NCI-H128 (cell line): ENCODE results near the gene IVL.

ENCODE experiments used
- DNase-seq: peaks from one replicate; lab custom pipeline; 2025; ENCODE audit not compliant: unreplicated experiment; lab: John Stamatoyannopoulos, UW

The IVL gene

DNA sequence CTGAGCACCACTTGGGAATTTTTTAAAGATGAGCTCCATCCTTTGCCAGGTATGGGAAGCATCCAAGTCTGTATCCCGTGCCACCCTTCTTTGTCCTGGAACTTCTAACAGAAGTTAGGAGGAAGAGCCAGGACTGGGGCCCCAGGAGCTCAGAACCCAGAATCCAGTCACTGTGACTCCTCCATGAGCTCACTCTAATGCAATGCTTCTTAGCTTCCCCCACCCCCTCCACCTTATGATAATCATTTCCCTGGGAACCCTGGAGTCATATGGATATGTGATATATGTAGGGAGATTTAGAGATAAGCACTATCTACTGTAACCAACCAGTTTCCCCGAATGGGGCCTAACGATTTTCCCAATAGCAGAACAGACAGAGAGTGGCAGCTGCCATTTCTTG lies 37.9 kb downstream of the IVL start:
- no peak for DNase-seq

DNA sequence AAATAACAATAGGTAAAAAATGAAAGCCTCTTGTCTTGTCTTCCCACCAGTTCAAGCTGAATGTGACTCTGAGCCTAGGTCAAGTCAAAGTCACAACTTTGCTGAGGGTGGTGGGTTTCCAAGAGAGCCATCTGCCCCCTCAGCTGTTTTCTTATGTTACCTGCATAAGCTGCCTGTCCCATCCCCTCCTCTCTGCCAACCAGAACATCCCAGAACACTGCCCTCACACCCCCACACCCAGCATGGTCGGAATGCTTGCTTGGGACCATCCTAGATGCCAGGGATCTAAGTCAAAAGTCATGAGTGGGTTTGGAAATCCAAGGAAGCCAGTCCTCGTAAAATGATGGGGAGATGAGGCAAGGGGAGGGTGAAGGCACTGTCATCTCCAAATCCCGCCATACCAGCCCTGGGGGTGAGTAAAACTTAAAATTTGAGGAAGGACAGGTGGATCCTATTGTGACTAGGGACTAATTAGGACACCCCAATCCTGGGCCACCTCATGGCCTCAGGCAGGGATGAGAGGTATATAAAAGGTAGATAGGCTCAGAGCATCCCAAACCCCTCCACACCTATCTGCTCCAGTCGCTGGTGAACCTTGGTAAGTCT lies 38.4 kb downstream of the IVL start, which contains the start of gene SPRR5:
Gene SPRR5, plus strand, starts transcription at position 556 of the 606 bp plus-strand sequence. CDS start 1,349 bp downstream, outside the sequence.
- no peak for DNase-seq

DNA sequence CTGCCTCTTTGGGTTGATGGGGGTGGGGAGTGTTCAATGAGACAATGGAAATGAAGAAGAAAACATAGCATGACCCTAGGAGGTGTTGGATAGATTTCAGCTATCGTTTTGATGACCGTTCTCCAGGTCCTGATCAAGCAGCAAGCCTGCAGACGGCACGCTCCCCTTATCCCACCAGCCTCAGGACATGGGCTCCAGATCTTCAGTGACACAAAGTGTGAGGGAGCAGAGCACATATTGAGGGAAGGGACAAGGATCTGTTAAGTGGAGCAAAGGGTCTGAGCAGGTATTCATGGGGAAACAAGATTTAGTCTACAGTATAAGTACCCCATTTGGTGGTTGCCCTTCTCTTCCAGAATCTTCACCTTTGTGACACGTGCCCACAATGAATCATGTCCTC lies 43.4 kb downstream of the IVL start:
- no peak for DNase-seq

DNA sequence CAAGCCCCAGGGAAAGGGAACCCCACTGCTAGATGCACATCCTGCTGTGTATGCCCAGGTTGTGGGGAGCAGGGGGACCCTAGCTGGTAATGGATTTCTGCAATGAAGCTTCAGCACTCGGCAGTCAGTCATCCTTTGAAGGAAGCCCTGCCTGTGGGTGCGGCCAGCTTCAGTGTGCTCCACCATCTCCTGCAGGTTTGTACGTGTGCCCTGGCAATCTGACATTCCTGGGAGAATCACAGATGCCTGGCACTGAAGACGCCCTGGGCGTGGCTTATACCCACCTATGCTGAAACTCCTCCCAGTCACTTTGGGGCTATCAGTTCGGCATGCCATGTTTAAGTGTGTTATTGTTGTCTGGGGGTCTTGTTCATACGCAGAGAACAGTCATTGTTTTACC lies 45.4 kb downstream of the IVL start:
- DNase-seq = no peak

DNA sequence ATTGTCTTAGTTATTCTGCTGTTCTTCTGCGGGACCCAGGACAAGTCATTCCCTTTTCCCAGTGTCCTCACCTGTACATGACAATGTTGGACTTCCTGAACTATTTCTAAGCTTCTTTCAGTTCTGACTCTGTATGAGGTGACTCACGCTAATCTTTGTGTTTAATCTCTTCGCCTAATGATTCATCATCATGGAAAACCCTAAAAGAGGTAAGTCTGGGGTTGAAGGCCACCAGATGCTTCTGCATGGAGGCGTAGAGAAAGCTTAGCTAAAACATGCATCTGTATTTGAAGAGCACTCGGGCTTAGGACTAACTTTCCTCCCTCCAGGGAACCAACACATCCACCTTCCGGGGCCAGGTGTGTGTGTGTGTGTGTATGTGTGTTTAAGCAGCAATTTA lies 46.1 kb downstream of the IVL start:
- DNase-seq = no peak

DNA sequence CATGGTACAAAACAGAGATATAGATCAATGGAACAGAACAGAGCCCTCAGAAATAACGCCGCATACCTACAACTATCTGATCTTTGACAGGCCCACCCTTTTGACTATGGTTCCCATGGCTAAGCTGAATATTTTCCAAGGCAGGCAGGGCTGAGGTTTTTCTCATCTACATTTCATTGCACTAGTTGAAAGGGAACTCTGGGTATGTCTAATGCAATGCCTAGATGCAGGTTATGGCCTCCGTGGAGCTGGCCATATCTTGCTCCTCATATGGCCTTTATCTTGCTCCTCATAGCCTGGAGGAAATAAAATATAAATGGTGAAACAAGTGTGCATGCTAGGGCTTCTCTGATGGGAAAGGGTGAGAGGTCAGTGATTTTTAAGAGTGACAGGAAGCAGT lies 49.2 kb downstream of the IVL start:
- DNase-seq = no peak

DNA sequence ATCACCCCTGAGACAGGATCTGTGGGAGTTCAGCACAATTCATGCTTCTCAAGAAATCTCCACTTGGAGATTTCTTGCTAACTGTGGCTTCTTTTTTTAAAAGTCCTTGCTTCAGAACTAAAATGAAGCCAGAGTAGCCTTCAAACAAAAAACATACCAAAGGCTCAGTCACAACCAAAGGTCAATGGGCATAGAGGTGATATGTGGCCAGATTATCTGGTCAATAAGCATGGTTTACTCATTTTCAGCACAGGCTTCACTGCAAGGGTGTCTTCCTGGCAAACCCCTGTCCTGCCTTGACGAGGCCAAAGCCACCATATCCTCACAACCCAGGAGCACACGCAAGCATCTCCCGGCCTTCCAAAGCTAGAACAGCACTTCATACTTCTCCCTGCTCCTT lies 50.9 kb downstream of the IVL start:
- no peak for DNase-seq

DNA sequence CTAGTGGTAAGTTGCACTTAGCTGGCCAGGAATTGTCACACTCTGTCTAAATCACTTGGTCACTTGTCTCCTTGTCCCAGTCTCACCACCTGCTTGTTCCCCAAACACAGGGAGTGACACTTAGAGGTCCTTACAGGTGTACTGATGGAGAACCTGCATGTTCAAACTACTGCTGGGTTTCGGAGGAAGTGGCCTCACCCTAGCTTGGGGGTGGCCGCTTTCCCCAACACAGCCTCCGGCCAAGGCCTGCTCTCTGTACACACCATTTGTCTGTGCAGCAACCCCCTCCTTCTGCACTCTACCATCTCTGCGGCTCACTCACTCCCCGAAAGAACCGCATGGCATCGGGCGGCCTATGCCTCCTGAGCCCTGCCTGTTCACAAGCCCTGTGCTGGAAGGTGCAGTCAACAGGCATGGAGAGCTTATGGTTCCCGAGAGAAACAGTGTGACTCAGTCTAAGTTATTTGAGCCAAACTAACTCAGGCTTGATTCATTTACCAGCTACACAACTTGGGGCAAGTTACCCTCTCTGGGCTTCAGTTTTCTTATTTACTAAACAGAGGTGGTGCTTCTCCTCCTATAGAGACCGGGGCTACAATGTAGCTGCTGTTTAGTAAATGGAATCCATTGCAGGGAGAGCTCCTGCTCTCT lies 51.6 kb downstream of the IVL start:
- DNase-seq = no peak

DNA sequence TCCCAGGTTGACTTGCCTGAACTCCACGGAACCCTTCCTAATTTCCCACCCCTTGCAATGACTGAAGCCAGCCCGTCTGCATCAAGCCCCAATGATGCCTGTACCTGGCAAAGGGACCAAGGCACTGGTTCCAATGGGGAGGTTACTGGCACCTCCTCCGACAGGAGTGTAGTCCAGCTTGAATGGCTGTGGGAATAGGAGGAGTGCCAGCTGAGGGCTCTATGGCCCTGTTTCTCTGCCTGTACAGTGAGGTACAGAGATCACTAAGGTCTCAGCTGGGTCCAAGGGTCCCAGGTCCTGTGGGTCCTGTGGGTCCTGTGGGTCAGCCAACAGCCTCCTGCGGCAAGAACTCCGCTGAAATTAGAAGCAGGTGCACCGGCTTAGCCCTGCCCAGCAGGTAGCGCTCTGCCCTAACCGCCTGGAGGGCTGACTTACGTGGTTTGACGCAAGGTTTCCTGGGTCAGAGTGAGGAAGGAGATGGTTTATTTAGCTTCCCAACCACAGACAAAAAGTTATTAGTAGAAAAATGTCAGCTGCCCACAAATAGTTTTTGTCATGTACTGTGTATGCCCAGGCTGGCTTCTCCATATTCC lies 52.2 kb downstream of the IVL start:
- no peak for DNase-seq
